WTC11 (cell line): Measurements from ENCODE around the gene SSB.

Source experiments
- CTCF ChIP-seq: fragments of 200-600 bp; IDR thresholded peaks from 2 replicates; pipeline ENCODE4 v1.8.0; 2022; ENCODE audit warnings: antibody characterized with exemption
- FOXK1 ChIP-seq: sonication (generic); formaldehyde crosslinking; IDR thresholded peaks from 2 replicates; pipeline ENCODE4 v1.8.0; 2022; ENCODE audit warnings: mild to moderate bottlenecking, moderate library complexity, missing genetic modification reagents
- TF ChIP-seq, protein P1 (sequence below): sonication (generic); formaldehyde crosslinking; IDR thresholded peaks from 2 replicates; pipeline ENCODE4 v1.8.1; 2022; ENCODE audit warnings: low read depth, mild to moderate bottlenecking, moderate library complexity, missing genetic modification reagents, borderline replicate concordance

- TF ChIP-seq CTCF, result no peak
- TF ChIP-seq, protein P1, sequence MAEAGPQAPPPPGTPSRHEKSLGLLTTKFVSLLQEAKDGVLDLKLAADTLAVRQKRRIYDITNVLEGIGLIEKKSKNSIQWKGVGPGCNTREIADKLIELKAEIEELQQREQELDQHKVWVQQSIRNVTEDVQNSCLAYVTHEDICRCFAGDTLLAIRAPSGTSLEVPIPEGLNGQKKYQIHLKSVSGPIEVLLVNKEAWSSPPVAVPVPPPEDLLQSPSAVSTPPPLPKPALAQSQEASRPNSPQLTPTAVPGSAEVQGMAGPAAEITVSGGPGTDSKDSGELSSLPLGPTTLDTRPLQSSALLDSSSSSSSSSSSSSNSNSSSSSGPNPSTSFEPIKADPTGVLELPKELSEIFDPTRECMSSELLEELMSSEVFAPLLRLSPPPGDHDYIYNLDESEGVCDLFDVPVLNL (CRISPR knock-in tag), result no peak
- TF ChIP-seq FOXK1 (CRISPR knock-in tag), result no peak
These were observed 29.6 kb downstream of the SSB start for GRCh38 chr2:169828141-169828811.
